HG02623 (cell line): ENCODE results near the gene INTS3.
"Not testable (repeated sequence)": the region's sequence is repeated elsewhere in the genome, so short reads cannot be mapped to it uniquely, and the experiment has no call there.

ENCODE experiments used
- ATAC-seq: cut with Tn5 transposase; IDR thresholded peaks from one replicate; pipeline ENCODE4 v1.9.1; 2021; ENCODE audit warnings: moderate library complexity; ENCODE audit not compliant: unreplicated experiment

The INTS3 gene

DNA sequence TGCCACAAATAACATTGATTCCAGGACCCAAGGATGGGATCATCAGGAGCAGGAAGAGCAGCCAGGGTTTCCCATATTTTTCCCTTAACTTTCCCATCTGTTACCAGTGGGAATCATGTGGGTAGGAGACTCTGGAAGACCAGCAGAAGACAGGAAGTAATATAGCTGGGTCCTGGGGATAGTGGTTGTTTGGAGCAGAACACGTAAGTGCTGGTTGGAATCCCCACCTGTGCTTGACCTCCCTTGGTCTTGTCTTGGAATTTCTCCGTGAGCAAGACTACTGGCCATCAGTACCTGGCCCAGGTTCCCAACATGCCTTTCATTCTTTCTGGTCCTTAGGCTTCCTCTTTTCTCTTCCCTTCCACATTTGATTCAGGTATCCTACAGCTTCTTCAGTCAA lies 26.4 kb downstream of the INTS3 start:
- no peak for ATAC-seq

DNA sequence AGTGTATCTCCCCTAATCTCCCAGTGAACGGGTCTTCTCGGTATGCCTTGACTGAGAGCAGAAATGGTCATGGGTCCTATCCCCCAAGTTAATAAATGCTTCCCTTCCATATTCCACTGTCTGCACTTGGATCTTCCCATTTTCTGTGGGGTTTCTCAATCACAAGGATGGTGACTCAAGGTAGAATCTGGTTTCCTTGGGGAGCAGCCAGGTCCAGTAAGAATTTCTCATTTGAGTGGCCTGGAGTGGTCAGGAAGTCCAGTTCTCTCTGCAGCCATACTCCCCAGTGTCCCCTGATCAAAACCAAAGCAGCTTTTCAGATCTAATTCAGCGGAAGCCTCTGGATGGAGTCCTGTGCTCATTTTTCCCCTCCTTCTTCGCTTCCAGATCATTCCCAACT lies 32.6 kb downstream of the INTS3 start:
- ATAC-seq: no peak

DNA sequence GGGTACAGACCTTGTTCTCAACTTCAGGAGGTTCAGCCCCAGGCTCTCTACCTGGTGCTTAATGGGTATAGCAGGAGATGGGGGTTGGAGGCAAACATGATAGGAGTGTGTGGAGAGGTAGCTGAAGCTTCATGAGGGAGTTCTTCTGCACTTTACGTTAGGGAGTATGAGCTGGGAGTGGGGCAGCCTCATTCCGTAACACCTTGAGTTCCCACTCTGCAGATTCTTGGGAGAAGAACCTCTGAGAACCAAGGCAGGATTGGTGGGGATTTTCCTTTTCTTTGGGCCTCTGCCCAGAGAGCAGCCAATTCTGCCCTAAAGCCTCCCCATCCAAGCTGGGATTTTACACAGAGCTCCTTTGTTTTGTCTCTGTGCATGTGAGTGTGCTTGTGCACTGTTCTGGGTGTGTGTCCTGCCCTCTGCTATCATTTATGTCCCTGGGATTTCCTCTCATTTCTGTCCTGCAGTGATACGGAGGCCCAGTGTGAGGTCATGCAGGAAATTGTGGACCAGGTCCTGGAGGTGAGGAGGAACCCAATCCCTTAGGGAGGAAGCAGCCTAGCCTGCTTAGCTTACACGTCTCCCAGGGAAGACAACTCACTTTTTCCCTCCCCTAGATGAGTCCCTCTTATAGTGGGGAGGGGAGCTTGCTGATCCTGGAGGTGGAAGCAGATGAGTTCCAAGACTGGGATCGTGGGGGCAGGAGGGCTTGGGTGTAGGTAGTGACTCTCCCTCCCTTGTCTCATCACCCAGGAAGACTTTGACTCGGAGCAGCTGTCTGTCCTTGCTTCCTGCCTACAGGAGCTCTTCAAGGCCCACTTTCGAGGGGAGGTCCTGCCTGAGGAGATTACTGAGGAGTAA lies 35.7 kb downstream of the INTS3 start:
- no peak for ATAC-seq

- no peak for ATAC-seq
These were observed 36.5 kb downstream of the INTS3 start for GRCh38 chr1:153764310-153764709.

GRCh38 chr1:153766663-153767062 lies 38.8 kb downstream of the INTS3 start:
- ATAC-seq: not testable (repeated sequence)

- no peak for ATAC-seq
These were observed 39.7 kb downstream of the INTS3 start for GRCh38 chr1:153767519-153767918.

GRCh38 chr1:153768316-153769181 lies 40.7 kb downstream of the INTS3 start:
- ATAC-seq: no peak

DNA sequence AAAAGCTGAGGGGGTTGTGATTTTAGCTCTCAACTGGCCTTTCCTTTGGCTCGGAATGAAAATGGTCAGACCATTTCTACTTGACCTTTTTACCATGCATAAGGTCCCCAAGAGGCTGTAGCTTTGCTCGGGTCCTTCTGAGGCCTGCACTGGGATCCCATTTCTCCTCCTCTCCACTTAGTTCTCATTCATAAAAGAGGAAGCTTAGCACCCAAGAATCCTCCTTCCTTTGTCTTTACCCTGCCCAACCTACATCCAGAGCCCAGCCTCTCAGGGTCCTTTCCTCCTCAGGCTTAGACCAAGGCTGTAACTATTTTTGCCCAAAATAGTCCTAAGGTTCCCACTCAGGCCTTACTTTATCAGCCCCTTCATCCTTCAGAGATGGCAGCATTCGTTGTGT lies 41.4 kb downstream of the INTS3 start:
- no peak for ATAC-seq

DNA sequence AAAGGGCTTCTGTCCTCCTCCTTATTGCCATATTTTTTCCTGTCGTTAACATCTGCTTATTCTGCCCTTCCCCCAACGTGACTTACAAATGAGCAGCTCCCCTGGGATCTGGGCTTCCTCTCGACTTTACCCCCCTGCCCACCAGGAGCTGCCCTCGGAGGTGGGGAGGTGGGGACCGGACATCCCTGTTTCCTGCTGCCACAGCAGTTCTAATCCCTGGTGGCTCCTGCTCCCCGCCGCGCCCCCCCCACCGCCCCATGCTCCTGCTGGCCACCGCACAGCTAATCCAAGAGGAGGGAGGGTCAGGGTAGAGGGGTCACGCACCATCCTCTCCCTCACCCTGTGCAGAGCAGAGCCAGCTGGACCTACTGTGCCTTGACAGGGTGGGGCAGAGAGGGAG lies 42.9 kb downstream of the INTS3 start:
- ATAC-seq: no peak

- ATAC-seq: no peak
These were observed 43.4 kb downstream of the INTS3 start for GRCh38 chr1:153771261-153771660.

- no peak for ATAC-seq
These were observed 44.2 kb downstream of the INTS3 start for GRCh38 chr1:153771841-153772593.

DNA sequence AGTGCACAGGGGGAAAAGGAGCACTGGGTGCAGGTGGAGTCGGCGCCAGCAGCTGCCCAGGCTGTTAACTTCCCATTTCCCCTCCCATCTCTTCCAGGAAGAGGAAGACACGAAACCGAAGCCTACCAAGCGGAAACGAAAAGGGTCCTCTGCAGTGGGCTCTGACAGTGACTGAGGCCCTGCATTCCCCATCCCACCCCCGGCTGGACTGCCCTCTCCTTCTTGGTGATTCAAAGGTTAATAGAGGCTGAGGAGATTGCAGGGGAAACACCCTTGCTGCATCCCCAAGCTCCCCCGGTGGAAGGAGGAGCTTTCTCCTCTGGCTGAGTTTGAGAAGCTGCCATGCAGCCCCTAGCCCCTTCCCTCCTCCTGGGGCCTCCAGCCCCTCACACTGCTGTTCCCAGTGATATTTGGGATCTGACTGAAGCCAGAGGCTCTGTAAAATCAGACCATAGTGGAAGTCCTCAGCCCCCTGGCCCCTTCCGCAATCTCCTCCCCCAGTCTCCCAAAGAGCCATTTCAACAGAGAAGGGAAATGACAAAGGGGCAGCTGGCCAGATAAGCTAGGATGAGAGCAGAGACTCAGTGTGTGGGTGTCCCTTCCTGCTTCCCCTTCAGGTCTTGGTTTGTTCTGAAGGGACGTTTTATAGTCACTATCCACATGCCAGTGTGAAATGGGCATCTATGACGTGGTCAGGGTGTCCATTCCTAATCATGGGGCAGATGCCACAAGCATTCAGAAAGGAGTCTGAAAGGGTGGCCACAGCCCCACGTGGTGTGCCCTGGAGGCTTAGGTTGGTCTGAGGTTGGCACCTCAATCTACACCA lies 45.5 kb downstream of the INTS3 start:
- no peak for ATAC-seq

GRCh38 chr1:153774026-153774595 lies 46.3 kb downstream of the INTS3 start:
- ATAC-seq: no peak

DNA sequence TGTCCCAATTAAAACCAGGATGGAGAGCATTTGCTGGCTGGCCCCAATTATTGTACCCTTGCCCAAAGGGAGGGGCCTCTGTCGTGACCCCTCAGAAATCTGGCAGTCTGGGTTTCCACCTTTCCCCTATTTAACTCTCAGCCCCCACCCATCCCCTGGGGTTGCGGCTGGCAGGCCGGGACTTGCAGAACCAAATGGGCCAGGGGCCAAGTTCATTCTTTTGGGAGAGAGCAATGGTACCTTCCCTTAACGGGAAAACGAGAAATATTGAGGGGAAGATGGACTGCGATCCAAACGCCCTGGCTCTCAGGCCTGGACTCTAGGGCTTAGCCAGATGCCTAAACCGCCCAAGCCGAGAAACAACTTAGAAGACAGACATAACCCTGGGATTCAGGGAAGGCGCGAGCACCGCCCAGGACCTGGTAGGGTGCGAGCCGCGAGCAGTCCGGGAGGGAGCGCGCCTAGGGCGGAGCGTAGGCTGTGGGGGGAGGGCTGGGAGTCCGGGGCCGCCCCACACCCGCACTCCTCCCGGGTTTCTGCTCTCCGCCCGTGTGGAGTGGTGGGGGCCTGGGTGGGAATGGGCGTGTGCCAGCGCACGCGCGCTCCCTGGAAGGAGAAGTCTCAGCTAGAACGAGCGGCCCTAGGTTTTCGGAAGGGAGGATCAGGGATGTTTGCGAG lies 47.1 kb downstream of the INTS3 start, which contains the start of gene SLC27A3:
Gene SLC27A3, plus strand, starts transcription at position 628 of the 678 bp plus-strand sequence. CDS start 91 bp downstream, outside the sequence.
- ATAC-seq: no peak

DNA sequence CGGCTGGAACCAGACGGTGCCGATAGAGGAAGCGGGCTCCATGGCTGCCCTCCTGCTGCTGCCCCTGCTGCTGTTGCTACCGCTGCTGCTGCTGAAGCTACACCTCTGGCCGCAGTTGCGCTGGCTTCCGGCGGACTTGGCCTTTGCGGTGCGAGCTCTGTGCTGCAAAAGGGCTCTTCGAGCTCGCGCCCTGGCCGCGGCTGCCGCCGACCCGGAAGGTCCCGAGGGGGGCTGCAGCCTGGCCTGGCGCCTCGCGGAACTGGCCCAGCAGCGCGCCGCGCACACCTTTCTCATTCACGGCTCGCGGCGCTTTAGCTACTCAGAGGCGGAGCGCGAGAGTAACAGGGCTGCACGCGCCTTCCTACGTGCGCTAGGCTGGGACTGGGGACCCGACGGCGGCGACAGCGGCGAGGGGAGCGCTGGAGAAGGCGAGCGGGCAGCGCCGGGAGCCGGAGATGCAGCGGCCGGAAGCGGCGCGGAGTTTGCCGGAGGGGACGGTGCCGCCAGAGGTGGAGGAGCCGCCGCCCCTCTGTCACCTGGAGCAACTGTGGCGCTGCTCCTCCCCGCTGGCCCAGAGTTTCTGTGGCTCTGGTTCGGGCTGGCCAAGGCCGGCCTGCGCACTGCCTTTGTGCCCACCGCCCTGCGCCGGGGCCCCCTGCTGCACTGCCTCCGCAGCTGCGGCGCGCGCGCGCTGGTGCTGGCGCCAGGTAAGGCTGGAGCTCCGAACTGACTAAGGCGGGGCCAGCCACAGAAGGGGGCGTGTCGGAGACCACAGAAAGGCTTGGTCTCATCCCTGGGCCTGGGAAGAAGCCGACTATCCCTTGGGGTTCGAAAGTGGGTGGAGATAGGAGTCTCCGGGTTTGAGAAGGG lies 47.8 kb downstream of the INTS3 start:
- no peak for ATAC-seq

DNA sequence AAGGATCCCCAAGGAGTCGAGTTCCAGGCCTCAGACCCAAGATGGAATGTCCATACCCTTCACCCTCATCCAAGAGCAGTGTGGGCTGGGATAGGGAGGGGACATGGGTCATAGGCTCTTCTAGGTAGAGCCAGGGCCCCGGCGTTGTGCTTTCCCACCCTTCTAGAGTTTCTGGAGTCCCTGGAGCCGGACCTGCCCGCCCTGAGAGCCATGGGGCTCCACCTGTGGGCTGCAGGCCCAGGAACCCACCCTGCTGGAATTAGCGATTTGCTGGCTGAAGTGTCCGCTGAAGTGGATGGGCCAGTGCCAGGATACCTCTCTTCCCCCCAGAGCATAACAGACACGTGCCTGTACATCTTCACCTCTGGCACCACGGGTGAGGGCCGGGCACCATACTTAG lies 48.5 kb downstream of the INTS3 start:
- no peak for ATAC-seq

DNA sequence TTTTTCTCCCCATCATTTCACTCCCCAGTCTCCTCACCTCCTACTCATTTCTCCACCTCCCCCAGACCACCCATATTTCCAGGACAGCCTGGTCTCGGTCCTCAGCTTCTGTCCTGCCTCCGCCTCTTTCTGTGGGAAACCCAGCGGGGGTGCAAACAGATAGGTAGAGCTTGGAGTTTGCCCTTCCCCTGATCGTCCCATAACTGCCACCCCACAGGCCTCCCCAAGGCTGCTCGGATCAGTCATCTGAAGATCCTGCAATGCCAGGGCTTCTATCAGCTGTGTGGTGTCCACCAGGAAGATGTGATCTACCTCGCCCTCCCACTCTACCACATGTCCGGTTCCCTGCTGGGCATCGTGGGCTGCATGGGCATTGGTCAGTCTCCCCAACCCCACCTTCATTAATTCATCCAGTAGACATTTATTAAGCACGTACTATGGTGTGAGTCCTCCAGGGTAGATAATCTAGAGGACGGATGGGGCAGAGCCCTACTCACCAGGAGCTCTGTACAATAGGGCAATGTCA lies 49.1 kb downstream of the INTS3 start:
- ATAC-seq: no peak

GRCh38 chr1:153777648-153778047 lies 49.8 kb downstream of the INTS3 start:
- ATAC-seq: no peak
